Measurements from ENCODE around the gene ZDHHC3.

Gene ZDHHC3

DNA sequence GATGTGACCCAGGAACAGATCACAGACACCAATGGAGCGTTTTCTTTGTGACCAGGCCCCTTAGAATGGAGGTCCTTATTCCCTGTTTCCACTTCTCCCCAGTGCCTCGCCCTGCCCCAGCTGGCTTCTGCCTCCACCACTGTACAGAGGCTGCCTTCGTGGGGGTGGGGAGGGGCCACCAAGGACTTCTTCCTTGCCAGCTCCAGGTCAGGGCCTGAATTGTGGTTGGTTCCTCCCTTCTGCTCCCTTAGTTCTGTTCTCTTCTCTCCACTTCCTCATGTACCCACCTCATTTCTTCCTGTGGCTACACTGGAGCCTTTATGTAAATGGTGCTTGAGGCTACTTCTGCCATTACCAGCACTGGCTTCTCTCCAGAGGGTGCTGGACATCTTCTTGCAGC, 85.1 kb downstream of the ZDHHC3 start:
- DNase-seq, result no peak

DNA sequence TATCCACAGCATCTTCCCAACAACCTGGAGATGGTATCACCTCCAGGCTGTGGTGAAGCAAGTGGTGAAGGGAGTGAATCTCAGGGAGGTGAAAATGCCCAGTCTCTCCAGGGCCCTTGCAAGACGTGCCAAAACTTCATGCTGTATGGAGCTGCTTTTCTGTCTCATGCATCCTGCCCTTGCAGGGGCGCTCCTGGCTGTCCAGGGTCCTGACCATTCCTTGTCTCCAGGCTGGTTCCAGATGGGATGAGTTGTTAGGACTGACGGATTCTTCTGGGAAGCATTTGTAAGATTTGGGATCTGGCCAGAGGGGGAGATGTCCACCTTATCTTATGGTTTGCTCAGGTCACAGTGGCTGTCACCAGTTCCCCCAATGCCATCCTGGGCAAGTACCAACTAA, 85.7 kb downstream of the ZDHHC3 start:
- no peak for DNase-seq

DNA sequence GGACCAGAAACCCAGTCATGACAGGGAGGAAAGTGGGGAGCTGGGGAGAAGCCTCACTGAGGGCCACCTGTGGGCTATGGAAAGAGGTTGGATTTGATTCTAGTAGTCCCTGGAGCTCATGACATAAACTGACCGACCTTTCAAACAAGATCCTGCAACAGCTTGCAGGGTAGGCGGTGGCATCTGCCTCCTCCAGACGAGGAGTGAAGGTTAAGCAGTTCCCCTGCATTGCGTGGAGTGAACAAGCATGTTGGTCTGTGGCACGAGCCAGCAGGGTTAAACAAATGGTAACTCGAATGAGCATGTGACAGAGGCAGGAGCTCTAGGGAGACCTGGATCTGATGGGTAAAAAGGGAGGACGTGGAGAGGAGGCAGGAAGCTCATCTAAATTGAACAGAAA, 88.9 kb downstream of the ZDHHC3 start:
- no peak for DNase-seq

DNA sequence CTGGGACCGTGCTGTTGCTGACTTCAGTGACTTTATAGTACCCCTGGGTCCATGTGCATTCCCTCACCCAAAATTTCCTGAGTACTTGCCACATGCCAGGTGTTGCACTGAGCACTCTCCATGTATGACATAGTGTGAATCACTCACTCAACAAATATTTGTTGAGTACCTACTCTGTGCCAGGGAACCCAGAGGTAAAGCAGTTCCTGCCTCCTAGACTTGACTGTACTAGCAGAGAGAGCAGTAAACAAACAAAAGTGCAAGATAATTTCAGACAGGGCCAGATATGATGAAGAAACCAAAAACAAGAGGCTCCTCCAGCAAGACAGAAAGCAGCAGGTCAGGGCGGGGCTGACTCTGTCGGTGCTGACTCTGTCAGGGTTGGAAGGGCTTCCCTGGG, 89.4 kb downstream of the ZDHHC3 start:
- DNase-seq, result no peak

DNA sequence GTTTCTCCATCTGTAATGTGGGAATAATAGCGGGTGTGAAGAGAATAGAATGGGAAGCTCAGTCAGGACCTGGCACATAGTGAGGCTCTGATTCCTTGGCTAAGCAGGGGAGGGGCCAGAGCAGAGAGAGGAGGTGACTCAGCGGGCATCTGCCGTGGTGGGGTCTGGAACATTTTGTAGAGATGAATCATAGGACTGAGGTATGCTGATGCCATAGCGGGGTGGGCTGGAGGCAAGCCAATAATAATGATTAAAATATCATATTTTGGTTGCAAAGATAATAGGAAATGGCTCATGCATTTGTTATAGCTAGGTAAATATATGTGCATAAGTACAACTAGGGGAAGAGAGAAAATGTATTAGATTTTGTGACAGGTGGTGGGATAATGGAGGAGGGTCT, 90.4 kb downstream of the ZDHHC3 start:
- DNase-seq, result no peak

DNA sequence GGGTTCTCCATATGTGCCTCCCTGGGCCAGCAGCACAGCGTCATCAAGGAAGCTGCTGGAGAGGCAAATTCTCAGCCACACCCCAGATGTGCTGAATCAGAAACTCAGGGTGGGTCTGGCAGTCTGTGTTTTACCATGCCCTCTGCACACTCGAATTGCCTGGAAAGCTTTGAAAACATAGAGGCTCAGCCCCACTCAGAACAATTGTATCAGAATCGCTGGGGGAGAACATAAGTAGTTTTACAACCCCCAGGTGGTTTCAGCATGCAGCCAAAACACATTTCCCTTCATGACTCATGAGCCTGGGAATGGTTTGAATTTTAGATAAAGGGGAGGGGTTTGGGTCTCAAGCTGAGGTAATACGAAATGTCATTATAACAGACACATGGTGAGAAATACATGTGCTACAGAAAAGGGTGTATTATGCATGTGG, 92.0 kb downstream of the ZDHHC3 start:
- DNase-seq, result no peak

DNA sequence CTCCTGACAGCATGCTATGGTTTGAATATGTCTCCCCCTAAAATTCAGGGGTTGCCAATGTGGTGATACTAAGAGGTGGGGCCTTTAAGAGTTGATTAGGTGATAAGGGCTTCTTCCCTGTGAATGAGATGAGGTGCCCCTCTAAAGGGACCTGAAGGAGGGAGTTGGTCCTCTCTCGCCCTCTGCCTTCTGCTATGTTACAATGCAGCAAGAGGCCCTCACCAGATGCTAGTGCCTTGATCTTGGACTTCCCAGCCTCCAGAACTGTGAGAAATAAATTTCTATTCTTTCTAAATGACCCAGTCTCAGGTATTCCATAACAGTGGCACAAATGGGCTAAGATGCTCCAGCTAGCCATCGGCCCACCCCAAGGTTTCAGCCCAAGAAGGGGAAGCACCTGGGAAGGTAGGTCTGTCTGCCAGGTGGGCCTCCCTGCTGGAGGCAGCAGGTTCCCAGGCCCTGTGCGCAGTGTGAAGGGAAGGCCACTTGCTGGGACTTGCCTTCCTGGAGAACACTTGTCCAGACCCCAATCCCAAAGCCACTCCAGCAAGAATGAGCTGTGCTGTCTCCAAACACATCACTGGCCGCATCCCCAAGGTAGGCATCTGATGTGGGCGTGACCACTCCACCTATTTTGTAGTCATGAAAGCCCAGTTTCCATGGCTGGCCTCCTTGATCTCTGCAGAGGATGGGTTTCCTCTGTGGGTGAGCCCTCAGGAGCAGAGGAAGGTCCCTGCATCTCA, 92.6 kb downstream of the ZDHHC3 start:
- no peak for DNase-seq

DNA sequence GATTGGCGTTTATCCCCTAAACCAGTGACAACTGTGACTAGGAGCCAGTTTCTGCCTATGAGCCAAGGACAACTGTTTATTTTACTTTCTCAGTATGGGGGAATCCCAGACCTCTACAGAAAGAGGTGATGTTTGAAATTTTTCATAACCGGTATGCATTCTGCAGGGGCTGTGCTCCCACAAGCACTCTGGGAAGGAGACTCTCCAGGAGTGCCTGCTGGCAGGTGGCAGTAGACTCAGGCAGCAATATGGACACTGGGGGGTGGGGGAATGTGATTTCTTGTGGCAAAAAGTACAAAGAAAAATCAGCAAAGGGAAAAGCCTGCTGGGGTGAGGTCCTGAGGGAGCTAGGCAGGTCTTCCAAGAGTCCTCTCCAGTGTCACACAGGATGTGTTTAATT, 95.7 kb downstream of the ZDHHC3 start:
- no peak for DNase-seq

DNA sequence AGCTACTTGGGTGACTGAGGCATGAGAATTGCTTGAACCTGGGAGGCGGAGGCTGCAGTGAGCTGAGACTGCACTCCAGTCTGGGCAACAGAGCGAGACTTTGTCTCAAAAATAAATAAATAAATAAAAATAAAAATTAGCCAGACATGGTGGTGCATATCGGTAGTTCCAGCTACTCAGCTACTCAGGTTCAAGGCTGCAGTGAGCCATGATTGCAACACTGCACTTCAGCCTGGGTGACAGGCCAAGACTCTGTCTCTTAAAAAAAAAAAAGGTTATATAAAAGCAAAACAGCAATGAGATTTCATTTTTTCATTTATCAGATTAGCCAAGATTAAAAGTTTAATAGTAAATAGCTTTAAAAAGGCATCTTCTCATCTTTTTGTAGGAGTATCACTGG, 98.6 kb downstream of the ZDHHC3 start:
- DNase-seq, result no peak

DNA sequence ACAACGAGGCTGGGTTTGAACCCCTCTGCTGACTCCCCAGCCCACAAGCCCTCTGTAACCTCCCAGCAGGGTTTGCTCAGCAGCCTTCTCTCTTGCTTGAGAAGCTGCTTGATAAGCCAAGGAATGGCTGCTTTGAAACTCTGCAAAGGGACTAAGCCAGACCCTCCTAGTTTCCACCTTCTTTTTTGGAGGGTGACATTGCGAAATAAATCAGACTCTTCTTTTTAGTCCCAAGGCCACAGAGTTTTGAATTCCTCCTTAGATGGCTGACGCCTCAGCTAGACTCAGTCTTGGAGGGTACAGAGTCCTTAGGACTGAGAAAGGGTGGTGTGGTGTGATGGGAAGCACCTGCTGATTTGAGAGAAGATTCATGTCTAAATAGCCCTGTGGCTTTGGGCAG, 100.4 kb downstream of the ZDHHC3 start:
- DNase-seq, result no peak
